ENCODE data around the gene PEX7.

GRCh38 chr6:136780972-136781371, 41.4 kb upstream of the PEX7 start:
- TF ChIP-seq, protein P1, sequence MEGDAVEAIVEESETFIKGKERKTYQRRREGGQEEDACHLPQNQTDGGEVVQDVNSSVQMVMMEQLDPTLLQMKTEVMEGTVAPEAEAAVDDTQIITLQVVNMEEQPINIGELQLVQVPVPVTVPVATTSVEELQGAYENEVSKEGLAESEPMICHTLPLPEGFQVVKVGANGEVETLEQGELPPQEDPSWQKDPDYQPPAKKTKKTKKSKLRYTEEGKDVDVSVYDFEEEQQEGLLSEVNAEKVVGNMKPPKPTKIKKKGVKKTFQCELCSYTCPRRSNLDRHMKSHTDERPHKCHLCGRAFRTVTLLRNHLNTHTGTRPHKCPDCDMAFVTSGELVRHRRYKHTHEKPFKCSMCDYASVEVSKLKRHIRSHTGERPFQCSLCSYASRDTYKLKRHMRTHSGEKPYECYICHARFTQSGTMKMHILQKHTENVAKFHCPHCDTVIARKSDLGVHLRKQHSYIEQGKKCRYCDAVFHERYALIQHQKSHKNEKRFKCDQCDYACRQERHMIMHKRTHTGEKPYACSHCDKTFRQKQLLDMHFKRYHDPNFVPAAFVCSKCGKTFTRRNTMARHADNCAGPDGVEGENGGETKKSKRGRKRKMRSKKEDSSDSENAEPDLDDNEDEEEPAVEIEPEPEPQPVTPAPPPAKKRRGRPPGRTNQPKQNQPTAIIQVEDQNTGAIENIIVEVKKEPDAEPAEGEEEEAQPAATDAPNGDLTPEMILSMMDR (conservative IDR thresholded peaks at IDR 0.05 in 1 of 2, IDR thresholded peaks at IDR 0.05 in 1 of 2; ENCODE audit: low read depth in 1 of 2, low read length in 2 of 2): no peak
- TF ChIP-seq EZH2 (IDR thresholded peaks at IDR 0.05; ENCODE audit: low read length, missing control alignments): no peak

Data from fibroblast of lung (primary cell).